Parathyroid adenoma (tissue), 2 donors: ENCODE measurements around the gene BCR.
"Not testable (repeated sequence)": the region's sequence is repeated elsewhere in the genome, so short reads cannot be mapped to it uniquely, and the experiment has no call there.

ENCODE experiments used
- H2AFZ ChIP-seq: fragments of 300-600 bp; sonication (generic); one replicate; pipeline ENCODE4 v1.7.0; 2017; ENCODE audit warnings: antibody characterized with exemption, mild to moderate bottlenecking
- H3K27ac ChIP-seq: fragments of 300-600 bp; sonication (generic); one replicate; pipeline ENCODE4 v1.7.0; 2017
- H3K27me3 ChIP-seq: fragments of 300-600 bp; sonication (generic); one replicate; pipeline ENCODE4 v1.7.0; 2017; ENCODE audit warnings: low read length; ENCODE audit not compliant: control insufficient read depth, insufficient read depth
- H3K36me3 ChIP-seq: fragments of 300-600 bp; sonication (generic); one replicate; pipeline ENCODE4 v1.7.0; 2017; ENCODE audit warnings: low read length; ENCODE audit not compliant: control insufficient read depth, insufficient read depth
- H3K4me1 ChIP-seq: fragments of 300-600 bp; sonication (generic); one replicate; pipeline ENCODE4 v1.7.0; 2017; ENCODE audit warnings: control low read depth
- H3K4me2 ChIP-seq: fragments of 300-600 bp; sonication (generic); one replicate; pipeline ENCODE4 v1.7.0; 2017; ENCODE audit warnings: low read length
- H3K4me3 ChIP-seq: fragments of 300-600 bp; sonication (generic); one replicate; pipeline ENCODE4 v1.7.0; 2017; ENCODE audit warnings: low read depth, low read length
- H3K79me2 ChIP-seq: fragments of 300-600 bp; sonication (generic); one replicate; pipeline ENCODE4 v1.7.0; 2017; ENCODE audit warnings: control low read depth
- H3K9ac ChIP-seq: fragments of 300-600 bp; sonication (generic); one replicate; pipeline ENCODE4 v1.7.0; 2017; ENCODE audit warnings: mild to moderate bottlenecking
- H3K9me3 ChIP-seq: fragments of 300-600 bp; sonication (generic); one replicate; pipeline ENCODE4 v1.7.0; 2017; ENCODE audit warnings: low read length; ENCODE audit not compliant: control insufficient read depth
- CTCF ChIP-seq: fragments of 300-600 bp; sonication (generic); IDR thresholded peaks from one replicate; pipeline ENCODE4 v1.7.0; 2017; ENCODE audit warnings: antibody characterized with exemption, mild to moderate bottlenecking
- donor health status: primary hyperparathyroidism.

The BCR gene

GRCh38 chr22:23180301-23180892 lies at the start of gene BCR:
TSS of gene BCR (plus strand) at chr22:23180509. CDS start at chr22:23180961, 452 bp downstream.
- H3K4me2 ChIP-seq, result peak within 1 kb of the TSS; percentile 78
- H3K4me3 ChIP-seq, result peak within 1 kb of the TSS; percentile 54
- H3K79me2 ChIP-seq, result no peaks in the 10 kb centered on the region
- H2AFZ ChIP-seq, result peak within 1 kb of the TSS; percentile 64
- TF ChIP-seq CTCF, result no peak
- H3K9ac ChIP-seq, result no peak within 1 kb of the TSS
- H3K9me3 ChIP-seq, result no peaks in the 10 kb centered on the region
- peaks cover 12% of the 10 kb centered on the region for H3K4me1 ChIP-seq
- peak within 1 kb of the TSS; percentile 24 for H3K27ac ChIP-seq
- H3K36me3 ChIP-seq, result no peaks in the 10 kb centered on the region
- H3K27me3 ChIP-seq, result no peaks in the 10 kb centered on the region

GRCh38 chr22:23130697-23131096 lies 49.6 kb upstream of the BCR start:
- Histone ChIP-seq H3K27me3 (no peaks in the 10 kb centered on the region), H2AFZ (no peak overlapping the region), H3K79me2 (no peaks in the 10 kb centered on the region), H3K4me1 (no peaks in the 10 kb centered on the region), H3K27ac (no peak overlapping the region), H3K9me3 (no peaks in the 10 kb centered on the region), H3K4me3 (no peak overlapping the region), H3K4me2 (no peak overlapping the region), H3K36me3 (no peaks in the 10 kb centered on the region), H3K9ac (no peak overlapping the region)
- no peak for TF ChIP-seq CTCF

- no peak overlapping the region for H3K4me2 ChIP-seq
- H3K4me1 ChIP-seq, result no peaks in the 10 kb centered on the region
- no peak overlapping the region for H3K27ac ChIP-seq
- no peaks in the 10 kb centered on the region for H3K79me2 ChIP-seq
- no peaks in the 10 kb centered on the region for H3K9me3 ChIP-seq
- H2AFZ ChIP-seq, result no peak overlapping the region
- no peak for TF ChIP-seq CTCF
- H3K27me3 ChIP-seq, result no peaks in the 10 kb centered on the region
- H3K4me3 ChIP-seq, result no peak overlapping the region
- no peak overlapping the region for H3K9ac ChIP-seq
- H3K36me3 ChIP-seq, result no peaks in the 10 kb centered on the region
Measured at GRCh38 chr22:23131931-23132330, 48.4 kb upstream of the BCR start.

- H3K4me1 ChIP-seq, result no peaks in the 10 kb centered on the region
- H2AFZ ChIP-seq, result no peak overlapping the region
- H3K36me3 ChIP-seq, result no peaks in the 10 kb centered on the region
- no peak overlapping the region for H3K9ac ChIP-seq
- no peak overlapping the region for H3K4me2 ChIP-seq
- no peak overlapping the region for H3K27ac ChIP-seq
- no peaks in the 10 kb centered on the region for H3K27me3 ChIP-seq
- H3K79me2 ChIP-seq, result no peaks in the 10 kb centered on the region
- TF ChIP-seq CTCF, result no peak
- H3K4me3 ChIP-seq, result no peak overlapping the region
- no peaks in the 10 kb centered on the region for H3K9me3 ChIP-seq
Measured at GRCh38 chr22:23132376-23133091, 47.8 kb upstream of the BCR start.

DNA sequence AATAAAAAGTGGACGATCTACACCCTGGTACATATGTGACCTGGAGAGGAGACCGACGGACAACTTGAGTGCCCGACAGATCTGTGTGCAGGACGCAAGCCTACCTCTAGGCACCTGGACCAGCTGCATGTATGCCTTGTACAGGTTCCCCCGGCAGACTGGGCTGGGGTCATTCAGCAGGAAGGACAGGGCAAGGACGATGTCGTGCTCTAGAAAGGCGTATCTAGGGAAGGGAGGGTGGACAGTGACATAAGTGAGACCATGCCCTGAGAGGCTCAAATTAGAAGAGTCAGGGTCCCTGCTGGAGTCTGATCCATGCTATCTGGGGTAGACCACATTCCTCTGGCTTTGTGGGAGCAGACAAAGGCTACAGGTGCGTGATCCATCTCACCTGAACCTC lies 46.4 kb upstream of the BCR start:
- no peaks in the 10 kb centered on the region for H3K4me1 ChIP-seq
- no peak overlapping the region for H2AFZ ChIP-seq
- H3K4me3 ChIP-seq, result no peak overlapping the region
- H3K9ac ChIP-seq, result no peak overlapping the region
- H3K9me3 ChIP-seq, result no peaks in the 10 kb centered on the region
- H3K79me2 ChIP-seq, result no peaks in the 10 kb centered on the region
- no peak overlapping the region for H3K27ac ChIP-seq
- TF ChIP-seq CTCF, result no peak
- no peaks in the 10 kb centered on the region for H3K36me3 ChIP-seq
- H3K27me3 ChIP-seq, result no peaks in the 10 kb centered on the region
- no peak overlapping the region for H3K4me2 ChIP-seq

GRCh38 chr22:23136991-23137390 lies 43.3 kb upstream of the BCR start:
- H3K27ac ChIP-seq, H3K4me3 ChIP-seq, H3K9me3 ChIP-seq, H3K36me3 ChIP-seq, H3K4me2 ChIP-seq, H3K4me1 ChIP-seq, H3K27me3 ChIP-seq, H2AFZ ChIP-seq, H3K79me2 ChIP-seq, H3K9ac ChIP-seq: not testable (repeated sequence)
